ENCODE measurements around the gene ADAMTS18. TPM values are rescaled to one million over a fixed set of nuclear protein-coding genes. Genes with fewer than 3 reads are reported as not detected.
"Not testable (repeated sequence)": the region's sequence is repeated elsewhere in the genome, so short reads cannot be mapped to it uniquely, and the experiment has no call there.

Gene ADAMTS18
- total RNA-seq, 2 donors from 2014 or later = not detected

GRCh38 chr16:77300256-77300655, 134.6 kb downstream of the ADAMTS18 start:
- H3K4me1 Mint-ChIP-seq (ENCODE audit: low read depth) = no peaks in the 10 kb centered on the region
- no peaks in the 10 kb centered on the region for H3K9me3 Mint-ChIP-seq
- DNase-seq (no peak), ATAC-seq (replicated peaks in 1 of 2) (no peak)
- H3K4me3 Mint-ChIP-seq = no peak overlapping the region
- H3K27me3 Mint-ChIP-seq (ENCODE audit: low read depth) = peaks cover 15% of the 10 kb centered on the region
- no peaks in the 10 kb centered on the region for H3K36me3 Mint-ChIP-seq (ENCODE audit: insufficient read depth in 2 of 2)
- H3K27ac Mint-ChIP-seq = no peak overlapping the region

GRCh38 chr16:77299395-77299794, 135.4 kb downstream of the ADAMTS18 start:
- no peak for DNase-seq
- no peaks in the 10 kb centered on the region for H3K4me1 Mint-ChIP-seq (ENCODE audit: low read depth)
- no peak overlapping the region for H3K27ac Mint-ChIP-seq
- no peak overlapping the region for H3K4me3 Mint-ChIP-seq
- ATAC-seq (replicated peaks in 1 of 2) = no peak
- no peaks in the 10 kb centered on the region for H3K9me3 Mint-ChIP-seq
- no peaks in the 10 kb centered on the region for H3K36me3 Mint-ChIP-seq (ENCODE audit: insufficient read depth in 2 of 2)
- H3K27me3 Mint-ChIP-seq (ENCODE audit: low read depth) = peaks cover 11% of the 10 kb centered on the region

- no peaks in the 10 kb centered on the region for H3K9me3 Mint-ChIP-seq
- H3K27ac Mint-ChIP-seq = no peak overlapping the region
- H3K4me3 Mint-ChIP-seq = no peak overlapping the region
- H3K4me1 Mint-ChIP-seq (ENCODE audit: low read depth) = no peaks in the 10 kb centered on the region
- no peaks in the 10 kb centered on the region for H3K36me3 Mint-ChIP-seq (ENCODE audit: insufficient read depth in 2 of 2)
- no peak for DNase-seq
- ATAC-seq (replicated peaks in 1 of 2) = no peak
- peaks cover 14% of the 10 kb centered on the region for H3K27me3 Mint-ChIP-seq (ENCODE audit: low read depth)
These were observed 136.1 kb downstream of the ADAMTS18 start for GRCh38 chr16:77298418-77299360.

- Mint-ChIP-seq H3K4me3 (no peak overlapping the region), H3K36me3 (ENCODE audit: insufficient read depth in 2 of 2) (no peaks in the 10 kb centered on the region), H3K27me3 (ENCODE audit: low read depth) (peaks cover 21% of the 10 kb centered on the region), H3K27ac (no peak overlapping the region), H3K9me3 (no peaks in the 10 kb centered on the region), H3K4me1 (ENCODE audit: low read depth) (no peaks in the 10 kb centered on the region)
- DNase-seq = no peak
- ATAC-seq (replicated peaks in 1 of 2) = no peak
These were observed 136.8 kb downstream of the ADAMTS18 start for GRCh38 chr16:77297996-77298395.

GRCh38 chr16:77295896-77296295, 138.9 kb downstream of the ADAMTS18 start:
- Mint-ChIP-seq H3K27me3 (ENCODE audit: low read depth) (peaks cover 13% of the 10 kb centered on the region), H3K4me1 (ENCODE audit: low read depth) (no peaks in the 10 kb centered on the region)

GRCh38 chr16:77290451-77291115, 144.3 kb downstream of the ADAMTS18 start:
- Mint-ChIP-seq H3K4me1 (ENCODE audit: low read depth) (peaks cover 11% of the 10 kb centered on the region), H3K4me3 (no peak overlapping the region), H3K36me3 (ENCODE audit: insufficient read depth in 2 of 2) (no peaks in the 10 kb centered on the region), H3K27me3 (ENCODE audit: low read depth) (peaks cover 13% of the 10 kb centered on the region), H3K27ac (no peak overlapping the region), H3K9me3 (no peaks in the 10 kb centered on the region)
- no peak for DNase-seq
- no peak for ATAC-seq (replicated peaks in 1 of 2)

More at GRCh38 chr16:77295896-77296295, 138.9 kb downstream of the ADAMTS18 start:
- Mint-ChIP-seq H3K4me3 (no peak overlapping the region), H3K36me3 (ENCODE audit: insufficient read depth in 2 of 2) (no peaks in the 10 kb centered on the region), H3K27ac (no peak overlapping the region), H3K9me3 (no peaks in the 10 kb centered on the region)
- ATAC-seq (replicated peaks in 1 of 2) (no peak), DNase-seq (no peak)

- Mint-ChIP-seq H3K4me3 (no peak overlapping the region), H3K9me3 (no peaks in the 10 kb centered on the region), H3K36me3 (ENCODE audit: insufficient read depth in 2 of 2) (no peaks in the 10 kb centered on the region), H3K27me3 (ENCODE audit: low read depth) (peaks cover 10% of the 10 kb centered on the region), H3K27ac (no peak overlapping the region), H3K4me1 (ENCODE audit: low read depth) (peaks cover 11% of the 10 kb centered on the region)
- DNase-seq (no peak), ATAC-seq (replicated peaks in 1 of 2) (no peak)
These were observed 145.5 kb downstream of the ADAMTS18 start for GRCh38 chr16:77289331-77289809.

GRCh38 chr16:77288222-77288621, 146.6 kb downstream of the ADAMTS18 start:
- Mint-ChIP-seq H3K27ac (no peak overlapping the region), H3K9me3 (no peaks in the 10 kb centered on the region)
- peak in 1 of 2 donors; percentile 40 for ATAC-seq (replicated peaks in 1 of 2)

GRCh38 chr16:77285676-77286075, 149.2 kb downstream of the ADAMTS18 start:
- no peaks in the 10 kb centered on the region for H3K36me3 Mint-ChIP-seq (ENCODE audit: insufficient read depth in 2 of 2)
- no peak for DNase-seq
- ATAC-seq (replicated peaks in 1 of 2) = no peak
- H3K27me3 Mint-ChIP-seq (ENCODE audit: low read depth) = no peaks in the 10 kb centered on the region
- H3K4me3 Mint-ChIP-seq = no peak overlapping the region
- peaks cover 11% of the 10 kb centered on the region for H3K4me1 Mint-ChIP-seq (ENCODE audit: low read depth)
- no peaks in the 10 kb centered on the region for H3K9me3 Mint-ChIP-seq
- H3K27ac Mint-ChIP-seq = no peak overlapping the region

More at GRCh38 chr16:77288222-77288621, 146.6 kb downstream of the ADAMTS18 start:
- peaks cover 2% of the 10 kb centered on the region for H3K27me3 Mint-ChIP-seq (ENCODE audit: low read depth)
- DNase-seq = no peak
- peaks cover 11% of the 10 kb centered on the region for H3K4me1 Mint-ChIP-seq (ENCODE audit: low read depth)
- H3K4me3 Mint-ChIP-seq = no peak overlapping the region
- no peaks in the 10 kb centered on the region for H3K36me3 Mint-ChIP-seq (ENCODE audit: insufficient read depth in 2 of 2)

- peaks cover 4% of the 10 kb centered on the region for H3K27me3 Mint-ChIP-seq (ENCODE audit: low read depth)
- ATAC-seq (replicated peaks in 1 of 2) = no peak
- H3K4me3 Mint-ChIP-seq = no peak overlapping the region
- no peaks in the 10 kb centered on the region for H3K4me1 Mint-ChIP-seq (ENCODE audit: low read depth)
- H3K27ac Mint-ChIP-seq = no peak overlapping the region
- peaks cover 0 to 2% of the 10 kb centered on the region in 2 donors for H3K9me3 Mint-ChIP-seq
- no peaks in the 10 kb centered on the region for H3K36me3 Mint-ChIP-seq (ENCODE audit: insufficient read depth in 2 of 2)
- no peak for DNase-seq
These were observed 152.5 kb downstream of the ADAMTS18 start for GRCh38 chr16:77282345-77282744.

- not testable (repeated sequence) for H3K9me3 Mint-ChIP-seq; DNase-seq; H3K4me1 Mint-ChIP-seq (ENCODE audit: low read depth); ATAC-seq (replicated peaks in 1 of 2); H3K27ac Mint-ChIP-seq; H3K36me3 Mint-ChIP-seq (ENCODE audit: insufficient read depth in 2 of 2); H3K4me3 Mint-ChIP-seq
- H3K27me3 Mint-ChIP-seq (ENCODE audit: low read depth) = peaks cover 15% of the 10 kb centered on the region
These were observed 155.5 kb downstream of the ADAMTS18 start for GRCh38 chr16:77279316-77279715.

GRCh38 chr16:77277571-77277970, 157.3 kb downstream of the ADAMTS18 start:
- H3K4me3 Mint-ChIP-seq = no peak overlapping the region
- DNase-seq = no peak
- H3K9me3 Mint-ChIP-seq = peaks cover 0 to 2% of the 10 kb centered on the region in 2 donors
- H3K27me3 Mint-ChIP-seq (ENCODE audit: low read depth) = peaks cover 27% of the 10 kb centered on the region
- H3K27ac Mint-ChIP-seq = no peak overlapping the region
- ATAC-seq (replicated peaks in 1 of 2) = no peak
- H3K4me1 Mint-ChIP-seq (ENCODE audit: low read depth) = no peaks in the 10 kb centered on the region
- no peaks in the 10 kb centered on the region for H3K36me3 Mint-ChIP-seq (ENCODE audit: insufficient read depth in 2 of 2)

- H3K9me3 Mint-ChIP-seq = peaks cover 0 to 2% of the 10 kb centered on the region in 2 donors
- no peak overlapping the region for H3K27ac Mint-ChIP-seq
- no peaks in the 10 kb centered on the region for H3K4me1 Mint-ChIP-seq (ENCODE audit: low read depth)
- DNase-seq (no peak), ATAC-seq (replicated peaks in 1 of 2) (no peak)
- H3K4me3 Mint-ChIP-seq = no peak overlapping the region
- H3K36me3 Mint-ChIP-seq (ENCODE audit: insufficient read depth in 2 of 2) = no peaks in the 10 kb centered on the region
- H3K27me3 Mint-ChIP-seq (ENCODE audit: low read depth) = peaks cover 31% of the 10 kb centered on the region
These were observed 157.7 kb downstream of the ADAMTS18 start for GRCh38 chr16:77277141-77277540.
